HEK293T (cell line): ENCODE results near the gene HPSE2.

ENCODE experiments used
- CTCF ChIA-PET: fragments of 350-600 bp; formaldehyde crosslinking; extraction: SDS; loops from one replicate; lab custom pipeline; 2021; ENCODE audit warnings: antibody characterized with exemption, inconsistent platforms; lab: Yijun Ruan, JAX
- POLR2A ChIA-PET: fragments of 350-600 bp; formaldehyde crosslinking; extraction: SDS; loops from one replicate; lab custom pipeline; 2020; ENCODE audit warnings: antibody characterized with exemption, inconsistent platforms; lab: Yijun Ruan, JAX
- DNase-seq: peaks from one replicate; pipeline ENCODE4 v3.0.0; 2012; ENCODE audit warnings: mixed read lengths; ENCODE audit errors: extremely low spot score
- ARNT ChIP-seq: fragments of 450-650 bp; IDR thresholded peaks from 2 replicates; pipeline ENCODE4 v1.6.1; 2017; ENCODE audit warnings: mild to moderate bottlenecking
- BHLHE40 ChIP-seq: fragments of 450-650 bp; IDR thresholded peaks from 2 replicates; pipeline ENCODE4 v1.6.1; 2016; ENCODE audit warnings: mild to moderate bottlenecking, moderate library complexity, borderline replicate concordance
- CTBP1 ChIP-seq: fragments of 450-650 bp; IDR thresholded peaks from 2 replicates; pipeline ENCODE4 v1.6.1; 2016; ENCODE audit warnings: borderline replicate concordance
- ELF4 ChIP-seq: fragments of 450-650 bp; IDR thresholded peaks from 2 replicates; pipeline ENCODE4 v1.6.1; 2017; ENCODE audit warnings: antibody characterized with exemption
- FOXA1 ChIP-seq: fragments of 450-650 bp; IDR thresholded peaks from 2 replicates; pipeline ENCODE4 v1.6.1; 2016; ENCODE audit warnings: mild to moderate bottlenecking
- FOXK2 ChIP-seq: fragments of 450-650 bp; IDR thresholded peaks from 2 replicates; pipeline ENCODE4 v1.6.1; 2016; ENCODE audit warnings: mild to moderate bottlenecking
- FOXM1 ChIP-seq: fragments of 450-650 bp; IDR thresholded peaks from 2 replicates; pipeline ENCODE4 v1.6.1; 2017; ENCODE audit warnings: mild to moderate bottlenecking, borderline replicate concordance
- HDGF ChIP-seq: fragments of 450-650 bp; IDR thresholded peaks from 2 replicates; pipeline ENCODE4 v1.6.1; 2017; ENCODE audit warnings: antibody characterized with exemption, borderline replicate concordance
- L3MBTL2 ChIP-seq: fragments of 450-650 bp; conservative IDR thresholded peaks from 2 replicates; pipeline ENCODE4 v1.6.1; 2016; ENCODE audit warnings: mild to moderate bottlenecking
- LEF1 ChIP-seq: fragments of 450-650 bp; IDR thresholded peaks from 2 replicates; pipeline ENCODE4 v1.6.1; 2017; ENCODE audit warnings: mild to moderate bottlenecking, borderline replicate concordance
- NFRKB ChIP-seq: fragments of 450-650 bp; IDR thresholded peaks from 2 replicates; pipeline ENCODE4 v1.6.1; 2016; ENCODE audit warnings: mild to moderate bottlenecking, moderate library complexity
- PKNOX1 ChIP-seq: fragments of 450-650 bp; IDR thresholded peaks from 2 replicates; pipeline ENCODE4 v1.6.1; 2016
- SP1 ChIP-seq: fragments of 450-650 bp; IDR thresholded peaks from 2 replicates; pipeline ENCODE4 v1.6.1; 2017
- SUZ12 ChIP-seq: fragments of 450-650 bp; IDR thresholded peaks from 2 replicates; pipeline ENCODE4 v1.6.1; 2016; ENCODE audit warnings: mild to moderate bottlenecking
- TARDBP ChIP-seq: fragments of 450-650 bp; IDR thresholded peaks from 2 replicates; pipeline ENCODE4 v1.6.1; 2016
- ZNF384 ChIP-seq: fragments of 450-650 bp; IDR thresholded peaks from 2 replicates; pipeline ENCODE4 v1.6.1; 2016

The HPSE2 gene

GRCh38 chr10:98533241-98533640 lies 702.4 kb downstream of the HPSE2 start:
- TF ChIP-seq TARDBP (no peak), ARNT (no peak), NFRKB (no peak), SP1 (no peak), HDGF (no peak), FOXA1 (no peak), ELF4 (no peak), CTBP1 (no peak), L3MBTL2 (no peak), ZNF384 (no peak), PKNOX1 (no peak)
- ChIA-PET CTCF (no interaction called here), POLR2A (no interaction called here)

GRCh38 chr10:98528805-98529183 lies 706.9 kb downstream of the HPSE2 start:
- no peak for TF ChIP-seq HDGF
- TF ChIP-seq SP1 = no peak
- no peak for TF ChIP-seq FOXK2
- no peak for TF ChIP-seq PKNOX1
- TF ChIP-seq TARDBP = no peak
- TF ChIP-seq BHLHE40 = no peak
- TF ChIP-seq ELF4 = no peak
- no peak for TF ChIP-seq FOXM1
- no peak for TF ChIP-seq L3MBTL2
- TF ChIP-seq ZNF384 = no peak
- TF ChIP-seq ARNT = no peak
- TF ChIP-seq LEF1 = no peak
- no peak for TF ChIP-seq NFRKB
- no peak for TF ChIP-seq SUZ12
- TF ChIP-seq FOXA1 = no peak
- no peak for TF ChIP-seq CTBP1
- POLR2A ChIA-PET = no interaction called here
- CTCF ChIA-PET = no interaction called here
- no peak for DNase-seq

More at GRCh38 chr10:98533241-98533640, 702.4 kb downstream of the HPSE2 start:
- DNase-seq = no peak

- no peak for DNase-seq
- ChIA-PET POLR2A (no interaction called here), CTCF (no interaction called here)
- TF ChIP-seq FOXK2 (no peak), CTBP1 (no peak), LEF1 (no peak), NFRKB (no peak), BHLHE40 (no peak), SP1 (no peak)
These were observed 707.4 kb downstream of the HPSE2 start for GRCh38 chr10:98528166-98528804.

- DNase-seq = no peak
- no peak for TF ChIP-seq HDGF
- TF ChIP-seq TARDBP = no peak
- TF ChIP-seq SP1 = no peak
- POLR2A ChIA-PET = no interaction called here
- CTCF ChIA-PET = no interaction called here
These were observed 709.7 kb downstream of the HPSE2 start for GRCh38 chr10:98525969-98526368.

- POLR2A ChIA-PET = no interaction called here
- TF ChIP-seq ARNT (no peak), FOXA1 (no peak), SUZ12 (no peak), CTBP1 (no peak), SP1 (no peak), HDGF (no peak), PKNOX1 (no peak), LEF1 (no peak)
- CTCF ChIA-PET = no interaction called here
- no peak for DNase-seq
These were observed 711.5 kb downstream of the HPSE2 start for GRCh38 chr10:98524124-98524523.

- ChIA-PET CTCF (no interaction called here), POLR2A (no interaction called here)
- TF ChIP-seq BHLHE40 = no peak
- no peak for TF ChIP-seq ARNT
- no peak for TF ChIP-seq FOXM1
- TF ChIP-seq PKNOX1 = no peak
- DNase-seq = no peak
These were observed 715.8 kb downstream of the HPSE2 start for GRCh38 chr10:98519841-98520240.
